DLD1 (cell line): Measurements from ENCODE around the gene TESK2.
"Not testable (repeated sequence)": the region's sequence is repeated elsewhere in the genome, so short reads cannot be mapped to it uniquely, and the experiment has no call there.

ENCODE experiments used
- in situ Hi-C: cut with HindIII; loops from 2 replicates; pipeline ENCODE4 v1.10.0; 2017; ENCODE audit warnings: low sequenced_read_pairs

TESK2 gene

GRCh38 chr1:45490626-45491486, at the start of gene TESK2:
Gene TESK2, minus strand, starts transcription at chr1:45491163. Its CDS starts 33,378 bp downstream, at chr1:45457785.
- in situ Hi-C loops = no loop called here

- in situ Hi-C loops = no loop called here
Measured at GRCh38 chr1:45536886-45537285, 45.9 kb upstream of the TESK2 start.

GRCh38 chr1:45535988-45536766, 45.2 kb upstream of the TESK2 start:
- in situ Hi-C loops = no loop called here

GRCh38 chr1:45531873-45532272, 40.9 kb upstream of the TESK2 start:
- in situ Hi-C loops = no loop called here

- in situ Hi-C loops = no loop called here
Measured at GRCh38 chr1:45530632-45531135, 39.7 kb upstream of the TESK2 start.

- in situ Hi-C loops = no loop called here
Measured at GRCh38 chr1:45526135-45526644, 35.2 kb upstream of the TESK2 start.

GRCh38 chr1:45523975-45524374, 33.0 kb upstream of the TESK2 start:
- in situ Hi-C loops = not testable (repeated sequence)

GRCh38 chr1:45523516-45523915, 32.6 kb upstream of the TESK2 start:
- in situ Hi-C loops = not testable (repeated sequence)

GRCh38 chr1:45522324-45523104, 31.6 kb upstream of the TESK2 start:
- in situ Hi-C loops = no loop called here

GRCh38 chr1:45521413-45522323, 30.7 kb upstream of the TESK2 start, which contains the start of gene PRDX1:
Gene PRDX1, minus strand, starts transcription at chr1:45521884. Its CDS starts 2,841 bp downstream, at chr1:45519043.
- in situ Hi-C loops = no loop called here

- in situ Hi-C loops = not testable (repeated sequence)
Measured at GRCh38 chr1:45519774-45520173, 28.8 kb upstream of the TESK2 start.

GRCh38 chr1:45518910-45519309, 27.9 kb upstream of the TESK2 start:
- in situ Hi-C loops = no loop called here

- in situ Hi-C loops = not testable (repeated sequence)
Measured at GRCh38 chr1:45518366-45518765, 27.4 kb upstream of the TESK2 start.

- in situ Hi-C loops = no loop called here
Measured at GRCh38 chr1:45516465-45516864, 25.5 kb upstream of the TESK2 start.

- in situ Hi-C loops = no loop called here
Measured at GRCh38 chr1:45516036-45516435, 25.1 kb upstream of the TESK2 start.

- in situ Hi-C loops = not testable (repeated sequence)
Measured at GRCh38 chr1:45513532-45514260, 22.7 kb upstream of the TESK2 start.

GRCh38 chr1:45512641-45513054, 21.7 kb upstream of the TESK2 start:
- in situ Hi-C loops = no loop called here

- in situ Hi-C loops = no loop called here
Measured at GRCh38 chr1:45510972-45511527, 20.1 kb upstream of the TESK2 start.
